NCI-H2227 treated with DMSO at 0.1 percent for 48 hours (cell line): ENCODE data around the gene RDH14.
A peak's percentile ranks its signal among the peaks of the same experiment; 100 is the strongest.

Experiments
- DNase-seq: peaks from one replicate; lab custom pipeline; 2025; lab: John Stamatoyannopoulos, UW

The RDH14 gene

GRCh38 chr2:18520451-18521425 is 39.7 kb downstream of the RDH14 start:
- peak; percentile 53 for DNase-seq

- no peak for DNase-seq
Observed at GRCh38 chr2:18519914-18520450, 40.5 kb downstream of the RDH14 start.

GRCh38 chr2:18518116-18519111 is 42.0 kb downstream of the RDH14 start:
- DNase-seq: no peak

- DNase-seq: no peak
Observed at GRCh38 chr2:18517386-18517785, 43.1 kb downstream of the RDH14 start.

GRCh38 chr2:18516112-18516511 is 44.3 kb downstream of the RDH14 start:
- DNase-seq: no peak

GRCh38 chr2:18514526-18515461 is 45.7 kb downstream of the RDH14 start:
- DNase-seq: no peak

- DNase-seq: no peak
Observed at GRCh38 chr2:18510775-18511174, 49.7 kb downstream of the RDH14 start.

- DNase-seq: no peak
Observed at GRCh38 chr2:18506883-18507509, 53.5 kb downstream of the RDH14 start.

GRCh38 chr2:18505703-18506341 is 54.6 kb downstream of the RDH14 start:
- DNase-seq: no peak
